ENCODE measurements around the gene OR7C2.

GRCh38 chr19:14968247-14968646 lies 27.0 kb downstream of the OR7C2 start:
- TF ChIP-seq CTCF (conservative IDR thresholded peaks at IDR 0.05 in 1 of 2, IDR thresholded peaks at IDR 0.05 in 1 of 2; ENCODE audit: low read depth in 1 of 2, low read length in 2 of 2) (no peak), EZH2 (IDR thresholded peaks at IDR 0.05; ENCODE audit: low read length, missing control alignments) (no peak)

Data from fibroblast of lung (primary cell).